Measurements from ENCODE around the gene CD47. TPM values are rescaled to one million over a fixed set of nuclear protein-coding genes. Genes with fewer than 3 reads are reported as not detected.

Gene CD47
- total and polyA plus RNA-seq, 12 donors, result 17.9 to 76.3 (median 47.6) TPM

DNA sequence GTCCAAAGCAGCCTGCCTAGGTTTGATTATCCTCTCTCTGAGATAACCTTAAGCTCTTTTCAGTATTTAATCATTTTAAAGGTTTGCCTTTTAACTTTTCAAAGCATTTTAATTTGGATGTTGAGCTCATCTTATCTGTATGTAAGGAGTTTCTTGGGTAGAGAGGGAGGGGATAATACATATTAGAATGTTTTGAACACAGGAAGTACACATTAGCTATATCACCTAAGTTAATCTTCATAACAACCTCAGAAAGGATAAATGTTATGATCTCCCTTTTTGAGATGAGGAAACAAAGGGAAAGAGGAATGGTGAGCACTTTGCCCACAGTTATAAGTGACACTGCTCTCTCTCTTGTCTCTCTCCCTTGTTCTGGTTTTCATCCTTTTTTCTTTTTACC lies 2.2 kb upstream of the CD47 start:
- Histone ChIP-seq H3K9me3 (no peaks in the 10 kb centered on the region), H3K27me3 (no peaks in the 10 kb centered on the region), H3K36me3 (no peaks in the 10 kb centered on the region), H3K4me3 (no peak overlapping the region), H3K4me1 (peaks cover 0 to 25% (median 16%) of the 10 kb centered on the region in 9 donors), H3K27ac (no peak overlapping the region)
- ATAC-seq, result no peak
- TF ChIP-seq, protein P1, sequence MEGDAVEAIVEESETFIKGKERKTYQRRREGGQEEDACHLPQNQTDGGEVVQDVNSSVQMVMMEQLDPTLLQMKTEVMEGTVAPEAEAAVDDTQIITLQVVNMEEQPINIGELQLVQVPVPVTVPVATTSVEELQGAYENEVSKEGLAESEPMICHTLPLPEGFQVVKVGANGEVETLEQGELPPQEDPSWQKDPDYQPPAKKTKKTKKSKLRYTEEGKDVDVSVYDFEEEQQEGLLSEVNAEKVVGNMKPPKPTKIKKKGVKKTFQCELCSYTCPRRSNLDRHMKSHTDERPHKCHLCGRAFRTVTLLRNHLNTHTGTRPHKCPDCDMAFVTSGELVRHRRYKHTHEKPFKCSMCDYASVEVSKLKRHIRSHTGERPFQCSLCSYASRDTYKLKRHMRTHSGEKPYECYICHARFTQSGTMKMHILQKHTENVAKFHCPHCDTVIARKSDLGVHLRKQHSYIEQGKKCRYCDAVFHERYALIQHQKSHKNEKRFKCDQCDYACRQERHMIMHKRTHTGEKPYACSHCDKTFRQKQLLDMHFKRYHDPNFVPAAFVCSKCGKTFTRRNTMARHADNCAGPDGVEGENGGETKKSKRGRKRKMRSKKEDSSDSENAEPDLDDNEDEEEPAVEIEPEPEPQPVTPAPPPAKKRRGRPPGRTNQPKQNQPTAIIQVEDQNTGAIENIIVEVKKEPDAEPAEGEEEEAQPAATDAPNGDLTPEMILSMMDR (IDR thresholded peaks at IDR 0.05), result no peak
- intact Hi-C loops (cut with DNase I), result loop anchor here in 5 of 10 donors (5.0 to 10.0 kb wide), 4 partner anchors 129 to 158 kb away; partner anchors contain the start of gene IFT57 (in 4 of the 5)
- DNase-seq, result no peak

DNA sequence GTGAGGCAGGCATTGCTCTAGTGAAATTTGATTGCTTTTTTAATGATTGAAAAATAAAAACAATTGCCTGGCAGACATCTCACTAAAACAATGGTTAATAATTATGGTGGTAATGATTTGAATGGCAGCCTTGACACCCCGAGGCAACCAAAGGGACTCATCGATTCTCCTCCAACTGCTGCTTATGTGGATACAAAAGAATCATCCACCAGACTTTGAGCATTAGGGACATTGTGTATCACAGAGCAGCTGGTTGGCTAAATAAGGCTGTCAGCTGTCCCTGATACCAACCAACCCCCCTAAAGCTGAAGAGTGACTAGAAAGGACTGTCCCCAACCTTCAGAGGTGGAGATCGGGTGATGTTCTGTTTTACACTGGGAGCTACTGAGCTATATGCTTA lies 1.7 kb upstream of the CD47 start:
- Histone ChIP-seq H3K36me3 (no peaks in the 10 kb centered on the region), H3K4me1 (peaks cover 0 to 31% (median 22%) of the 10 kb centered on the region in 9 donors), H3K27me3 (no peaks in the 10 kb centered on the region), H3K4me3 (no peak overlapping the region), H3K9me3 (no peaks in the 10 kb centered on the region), H3K27ac (no peak overlapping the region)
- ATAC-seq, result no peak
- intact Hi-C loops (cut with DNase I), result loop anchor here in 5 of 10 donors (5.0 to 10.0 kb wide), 4 partner anchors 130 to 158 kb away; partner anchors contain the start of gene IFT57 (in 4 of the 5)
- 84 to 86% methylated on average over 3 of the region's 3 CpGs for WGBS, 2 donors
- no peak for DNase-seq
- TF ChIP-seq, protein P1 (IDR thresholded peaks at IDR 0.05), result no peak

DNA sequence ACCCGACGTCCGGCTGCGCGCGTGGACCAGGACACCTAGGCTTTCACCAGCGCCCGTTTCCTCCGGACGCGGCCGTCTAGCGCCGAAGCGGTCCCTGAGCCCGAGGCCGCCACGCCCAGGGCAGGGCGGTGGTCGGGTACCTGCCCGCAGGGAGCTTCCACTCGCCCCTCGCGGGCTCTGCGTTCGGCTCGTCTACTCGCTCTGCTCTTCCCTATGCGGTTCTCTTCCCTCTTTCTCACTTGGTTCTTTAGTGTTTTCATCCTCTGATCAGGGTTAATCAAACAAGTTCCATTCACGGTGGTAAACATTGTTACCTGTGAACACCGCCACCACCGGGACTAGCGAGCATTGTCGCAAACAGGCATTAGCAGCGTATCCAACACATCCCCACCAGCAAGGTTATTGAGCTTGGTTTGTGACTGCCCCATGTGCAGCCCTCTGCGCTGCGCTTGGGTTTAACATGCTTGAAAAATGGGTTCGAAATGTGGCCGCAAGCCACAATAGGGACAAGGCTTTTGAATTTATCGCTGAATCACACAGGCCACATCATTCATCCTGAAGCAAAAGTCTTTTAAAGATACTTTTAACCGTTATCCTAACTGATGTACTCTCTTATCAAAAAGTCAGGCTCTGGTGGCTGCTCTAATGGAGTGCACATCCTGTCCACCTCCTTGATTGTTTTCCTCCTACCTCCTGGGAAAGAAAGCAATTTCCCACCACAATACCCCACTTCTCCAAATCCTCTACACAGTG lies 843 bp upstream of the CD47 start:
- peak in 6 of 8 donors; percentile 36 to 67 (median 43) for ATAC-seq
- intact Hi-C loops (cut with DNase I), result loop anchor here in 6 of 10 donors (2.0 to 10.0 kb wide), 6 partner anchors 105 to 157 kb away; partner anchors contain the start of gene IFT57 (in 5 of the 6)
- no peak for DNase-seq
- Histone ChIP-seq H3K36me3 (peaks cover 0 to 3% (median 0%) of the 10 kb centered on the region in 9 donors), H3K27ac (peak overlapping the region in 9 of 10 donors; percentile 83 to 99 (median 92)), H3K4me1 (peaks cover 0 to 39% (median 26%) of the 10 kb centered on the region in 9 donors), H3K27me3 (no peaks in the 10 kb centered on the region), H3K9me3 (no peaks in the 10 kb centered on the region), H3K4me3 (peak overlapping the region; percentile 73 to 97 (median 94))
- TF ChIP-seq, protein P1 (IDR thresholded peaks at IDR 0.05), result no peak
- WGBS, 2 donors, result 21 to 24% methylated on average over 41 of the region's 41 CpGs

DNA sequence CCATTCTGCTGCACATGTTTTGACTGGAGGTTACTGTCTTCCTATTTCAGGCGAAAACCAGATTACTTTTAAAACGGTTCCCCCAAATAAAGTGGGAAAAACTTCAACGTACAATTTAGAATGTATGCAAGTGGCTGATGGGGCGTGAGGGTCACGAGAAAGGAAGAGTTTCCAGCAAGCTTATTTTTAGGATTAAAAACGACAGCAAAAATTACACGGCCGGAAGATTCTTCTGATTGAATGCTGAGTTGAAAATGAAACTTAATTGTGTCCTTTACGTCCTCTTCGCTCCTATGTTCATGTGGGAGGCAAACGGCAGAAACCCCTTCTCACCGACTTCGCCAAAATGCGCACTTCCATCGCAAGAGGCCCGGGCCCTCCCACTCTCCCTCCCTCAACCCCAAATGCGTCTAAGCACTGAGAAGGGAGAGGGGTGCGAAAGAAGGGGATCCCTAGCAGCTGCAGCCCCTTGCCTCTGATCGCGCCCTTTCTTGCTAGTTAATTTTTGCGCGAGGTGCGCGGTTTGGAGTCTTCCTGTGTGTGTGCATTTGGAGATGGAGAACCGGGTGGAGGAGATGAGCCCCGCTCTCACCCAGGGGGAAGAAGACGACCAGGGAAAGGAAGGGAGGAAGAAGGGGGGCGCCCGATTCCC lies 656 bp downstream of the CD47 start:
- TF ChIP-seq, protein P1 (IDR thresholded peaks at IDR 0.05), result no peak
- no peaks in the 10 kb centered on the region for H3K27me3 ChIP-seq
- peaks cover 0 to 54% (median 34%) of the 10 kb centered on the region in 9 donors for H3K4me1 ChIP-seq
- no peaks in the 10 kb centered on the region for H3K9me3 ChIP-seq
- intact Hi-C loops (cut with DNase I), result loop anchor here in 6 of 10 donors (2.0 to 10.0 kb wide), 6 partner anchors 103 to 155 kb away; partner anchors contain the start of gene IFT57 (in 5 of the 6)
- 0% methylated on average over 29 of the region's 29 CpGs for WGBS, 2 donors
- H3K4me3 ChIP-seq, result peak overlapping the region; percentile 73 to 97 (median 94)
- DNase-seq (peak in 1 of 2 donors; percentile 33), ATAC-seq (peak; percentile 1 to 37 (median 24))
- H3K27ac ChIP-seq, result peak overlapping the region; percentile 19 to 99 (median 92)
- peaks cover 0 to 8% (median 0%) of the 10 kb centered on the region in 9 donors for H3K36me3 ChIP-seq
